Measurements from ENCODE around the gene BST1.

The BST1 gene

DNA sequence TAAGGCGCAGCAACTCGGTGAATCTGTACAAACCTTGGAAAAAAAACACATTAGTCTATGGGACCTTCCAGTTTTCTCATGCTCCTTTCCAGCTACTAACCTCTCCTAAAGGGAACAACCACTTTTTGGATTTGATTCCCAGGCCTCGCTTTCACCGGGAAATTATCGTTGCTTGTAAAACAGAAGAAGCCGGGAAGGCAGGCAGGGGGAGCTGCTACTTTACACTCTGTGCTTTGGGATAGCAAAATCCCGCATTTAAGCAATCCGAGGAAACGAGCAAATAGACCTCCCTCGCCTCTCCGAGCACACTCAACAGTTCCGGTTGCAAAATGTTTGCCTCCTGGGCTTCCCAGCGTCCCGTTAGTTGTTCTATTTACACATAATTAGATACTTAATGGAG lies 76.4 kb downstream of the BST1 start:
- TF ChIP-seq EZH2phosphoT487 (conservative IDR thresholded peaks at IDR 0.05; ENCODE audit: low read length) (no peak), CTCF (IDR thresholded peaks at IDR 0.05; ENCODE audit: insufficient read depth, low read length, poor library complexity, severe bottlenecking) (no peak)
- Histone ChIP-seq H3K79me2 (ENCODE audit: insufficient read depth, low read length) (peaks cover 53% of the 10 kb centered on the region), H2AFZ (ENCODE audit: low read depth, low read length, severe bottlenecking) (no peak overlapping the region), H3K9me3 (ENCODE audit: insufficient read depth, low read length) (no peaks in the 10 kb centered on the region), H3K27me3 (ENCODE audit: low read length) (no peaks in the 10 kb centered on the region), H3F3A (ENCODE audit: insufficient read depth) (peaks cover 57% of the 10 kb centered on the region), H4K20me1 (ENCODE audit: low read depth, low read length) (no peaks in the 10 kb centered on the region), H3K9me2 (replicated peaks; ENCODE audit: insufficient read depth, low read length) (no peaks in the 10 kb centered on the region), H3K9ac (ENCODE audit: low read length) (peak overlapping the region; percentile 82), H3K27ac (ENCODE audit: low read depth, low read length) (peak overlapping the region; percentile 92), H3K4me3 (ENCODE audit: insufficient read depth, low read length, poor library complexity, severe bottlenecking) (peak overlapping the region; percentile 73), H3K4me2 (ENCODE audit: low read depth, low read length, poor library complexity, severe bottlenecking) (peak overlapping the region; percentile 88), H3K36me3 (ENCODE audit: low read length) (peaks cover 44% of the 10 kb centered on the region)

- H3K4me3 ChIP-seq (ENCODE audit: insufficient read depth, low read length, poor library complexity, severe bottlenecking) = peak overlapping the region; percentile 73
- H3K27me3 ChIP-seq (ENCODE audit: low read length) = no peaks in the 10 kb centered on the region
- H3K27ac ChIP-seq (ENCODE audit: low read depth, low read length) = peak overlapping the region; percentile 92
- peak overlapping the region; percentile 82 for H3K9ac ChIP-seq (ENCODE audit: low read length)
- H3F3A ChIP-seq (ENCODE audit: insufficient read depth) = peaks cover 60% of the 10 kb centered on the region
- H2AFZ ChIP-seq (ENCODE audit: low read depth, low read length, severe bottlenecking) = no peak overlapping the region
- H3K79me2 ChIP-seq (ENCODE audit: insufficient read depth, low read length) = peaks cover 56% of the 10 kb centered on the region
- H3K4me2 ChIP-seq (ENCODE audit: low read depth, low read length, poor library complexity, severe bottlenecking) = peak overlapping the region; percentile 88
- no peaks in the 10 kb centered on the region for H3K9me2 ChIP-seq (replicated peaks; ENCODE audit: insufficient read depth, low read length)
- no peaks in the 10 kb centered on the region for H3K9me3 ChIP-seq (ENCODE audit: insufficient read depth, low read length)
- H4K20me1 ChIP-seq (ENCODE audit: low read depth, low read length) = no peaks in the 10 kb centered on the region
- peaks cover 46% of the 10 kb centered on the region for H3K36me3 ChIP-seq (ENCODE audit: low read length)
- no peak for TF ChIP-seq CTCF (IDR thresholded peaks at IDR 0.05; ENCODE audit: insufficient read depth, low read length, poor library complexity, severe bottlenecking)
- TF ChIP-seq EZH2phosphoT487 (conservative IDR thresholded peaks at IDR 0.05; ENCODE audit: low read length) = no peak
Measured at GRCh38 chr4:15779809-15780208, 76.9 kb downstream of the BST1 start.

DNA sequence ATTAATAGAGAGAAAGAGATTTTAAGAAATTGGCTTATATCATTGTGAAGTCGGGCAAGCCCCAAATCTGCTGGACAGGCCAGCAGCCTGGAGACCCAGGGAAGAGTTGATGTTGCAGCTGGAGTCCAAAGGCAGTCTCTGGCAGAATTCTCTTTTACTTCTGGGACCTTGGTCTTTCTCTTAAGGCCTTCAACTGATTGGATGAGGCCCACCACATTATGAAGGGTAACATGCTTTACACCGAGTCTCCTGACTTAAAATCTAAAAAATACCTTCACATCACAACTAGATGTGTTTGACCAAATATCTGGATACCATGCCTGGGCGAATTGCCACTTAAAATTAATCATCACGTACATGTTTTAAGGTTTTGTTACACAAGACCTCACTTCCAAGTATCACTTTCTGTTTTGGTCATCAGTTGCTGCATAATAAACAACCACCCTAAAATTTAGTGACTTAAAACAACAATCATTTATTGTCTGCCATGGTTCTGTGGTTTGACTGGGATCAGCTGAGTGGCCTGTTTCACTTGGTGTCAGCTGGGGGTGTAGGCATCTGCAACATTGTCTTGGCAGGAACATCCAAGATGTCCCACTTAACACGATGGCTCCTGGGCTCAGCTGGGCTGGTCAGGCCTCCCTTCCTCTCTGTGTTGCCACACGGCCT lies 78.7 kb downstream of the BST1 start:
- Histone ChIP-seq H3K79me2 (ENCODE audit: insufficient read depth, low read length) (peaks cover 72% of the 10 kb centered on the region), H4K20me1 (ENCODE audit: low read depth, low read length) (no peaks in the 10 kb centered on the region), H2AFZ (ENCODE audit: low read depth, low read length, severe bottlenecking) (no peak overlapping the region), H3K4me2 (ENCODE audit: low read depth, low read length, poor library complexity, severe bottlenecking) (peak overlapping the region; percentile 88), H3K9me3 (ENCODE audit: insufficient read depth, low read length) (no peaks in the 10 kb centered on the region), H3K27ac (ENCODE audit: low read depth, low read length) (peak overlapping the region; percentile 92), H3K4me3 (ENCODE audit: insufficient read depth, low read length, poor library complexity, severe bottlenecking) (peak overlapping the region; percentile 73), H3K9ac (ENCODE audit: low read length) (peak overlapping the region; percentile 82), H3K36me3 (ENCODE audit: low read length) (peaks cover 57% of the 10 kb centered on the region), H3K9me2 (replicated peaks; ENCODE audit: insufficient read depth, low read length) (no peaks in the 10 kb centered on the region), H3F3A (ENCODE audit: insufficient read depth) (peaks cover 67% of the 10 kb centered on the region), H3K27me3 (ENCODE audit: low read length) (no peaks in the 10 kb centered on the region)
- TF ChIP-seq EZH2phosphoT487 (conservative IDR thresholded peaks at IDR 0.05; ENCODE audit: low read length) (no peak), CTCF (IDR thresholded peaks at IDR 0.05; ENCODE audit: insufficient read depth, low read length, poor library complexity, severe bottlenecking) (no peak)
